GM21526 (cell line): ENCODE measurements around the gene TRIM25.

Experiments
- ATAC-seq: cut with Tn5 transposase; IDR thresholded peaks from one replicate; pipeline ENCODE4 v1.9.1; 2021; ENCODE audit warnings: moderate library complexity; ENCODE audit not compliant: unreplicated experiment, low FRiP score

The TRIM25 gene

DNA sequence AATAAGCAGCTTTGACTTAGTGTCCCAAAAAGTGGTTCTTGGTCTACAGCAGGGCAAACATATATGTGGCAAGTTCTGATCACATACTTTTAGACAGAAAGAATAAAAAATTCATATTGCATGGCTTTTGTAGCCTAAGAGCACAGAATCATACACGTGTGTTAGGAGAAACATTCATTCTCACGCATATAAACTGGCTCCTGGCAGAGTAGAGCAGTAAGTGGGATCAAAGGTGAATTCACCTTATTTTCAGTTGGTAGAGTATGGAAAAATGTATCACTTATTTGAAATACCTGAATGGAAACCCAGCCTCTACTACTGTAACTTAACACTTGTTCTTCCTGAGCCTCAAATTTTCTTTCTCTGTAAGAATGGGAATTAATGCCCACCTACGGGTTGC, 45.1 kb downstream of the TRIM25 start:
- no peak for ATAC-seq

DNA sequence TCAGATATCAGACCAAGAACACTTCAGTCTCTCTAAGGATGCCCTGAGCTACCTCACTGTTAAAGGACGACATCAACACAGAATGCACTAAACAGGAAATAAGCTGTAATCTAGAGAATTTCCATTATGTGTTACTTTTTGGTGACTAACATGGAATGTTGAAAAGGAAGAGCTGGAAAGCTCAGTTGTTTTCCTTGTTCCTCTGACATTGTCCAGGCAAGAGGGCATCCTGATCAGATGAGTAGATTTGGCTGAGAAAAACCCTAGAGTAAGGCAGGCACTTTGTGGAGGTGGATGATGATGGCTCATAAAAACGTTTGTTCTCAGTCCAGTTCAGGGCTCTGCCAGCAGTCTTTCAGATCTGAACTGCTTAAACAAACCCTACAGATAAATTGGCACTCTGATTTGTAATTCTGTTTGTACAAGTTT, 45.9 kb downstream of the TRIM25 start:
- no peak for ATAC-seq

- ATAC-seq = no peak
Measured at GRCh38 chr17:56866496-56866895, 47.4 kb downstream of the TRIM25 start.

GRCh38 chr17:56866076-56866475, 47.8 kb downstream of the TRIM25 start:
- ATAC-seq = no peak

DNA sequence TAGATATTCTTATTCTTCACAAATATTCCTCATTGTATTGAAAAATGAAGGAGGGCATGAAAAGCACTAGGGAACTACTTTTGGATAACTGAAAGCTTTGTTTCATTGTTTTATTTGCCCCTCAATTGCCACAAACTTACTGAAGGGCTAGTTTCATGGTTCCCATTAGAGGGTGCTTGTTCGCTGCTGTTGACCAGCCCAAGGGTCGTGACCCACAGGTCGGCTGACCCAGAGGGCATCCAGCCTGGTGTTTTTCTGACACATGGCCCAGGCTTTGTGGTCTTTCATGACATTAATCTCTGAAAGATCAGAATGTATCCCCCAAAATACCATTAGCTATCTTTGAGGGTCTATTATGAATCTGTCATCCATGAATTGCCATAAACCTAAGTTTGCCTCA, 49.9 kb downstream of the TRIM25 start:
- no peak for ATAC-seq

DNA sequence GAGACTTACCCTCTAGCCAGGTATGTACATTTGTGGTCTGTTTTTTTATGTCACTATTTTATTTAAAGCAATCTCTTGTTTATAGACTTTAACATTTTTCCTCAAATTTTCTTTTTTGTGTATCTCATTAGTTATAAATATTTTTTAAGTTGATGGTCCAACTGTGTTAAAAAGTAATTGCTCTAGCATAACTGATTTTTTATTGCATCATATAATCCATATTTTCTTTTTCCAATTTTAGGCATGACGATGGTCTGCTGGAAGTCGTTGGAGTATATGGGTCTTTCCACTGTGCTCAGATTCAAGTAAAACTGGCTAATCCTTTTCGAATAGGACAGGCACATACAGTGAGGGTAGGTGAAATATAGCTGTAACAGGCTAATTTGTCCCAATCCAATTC, 52.0 kb downstream of the TRIM25 start:
- ATAC-seq = no peak

DNA sequence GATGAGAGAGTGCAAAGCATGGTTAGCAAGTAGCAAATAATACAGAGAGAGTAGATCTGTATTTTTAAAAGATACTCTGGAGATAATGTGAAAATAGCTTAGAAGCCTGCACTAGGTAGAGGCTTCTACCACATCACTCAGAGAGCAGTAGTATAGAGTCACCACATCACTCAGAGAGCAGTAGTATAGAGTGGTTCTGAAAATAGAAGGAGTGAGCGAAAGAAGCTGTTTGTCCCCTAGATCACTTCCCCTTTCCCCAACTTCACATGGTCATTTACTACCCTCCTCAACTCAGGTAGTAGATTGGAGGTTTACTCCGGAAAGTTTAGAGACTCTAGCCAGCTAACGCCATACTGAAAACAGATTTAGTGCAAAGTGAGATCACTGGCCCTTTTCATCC, 62.8 kb downstream of the TRIM25 start:
- peak; percentile 67 for ATAC-seq

DNA sequence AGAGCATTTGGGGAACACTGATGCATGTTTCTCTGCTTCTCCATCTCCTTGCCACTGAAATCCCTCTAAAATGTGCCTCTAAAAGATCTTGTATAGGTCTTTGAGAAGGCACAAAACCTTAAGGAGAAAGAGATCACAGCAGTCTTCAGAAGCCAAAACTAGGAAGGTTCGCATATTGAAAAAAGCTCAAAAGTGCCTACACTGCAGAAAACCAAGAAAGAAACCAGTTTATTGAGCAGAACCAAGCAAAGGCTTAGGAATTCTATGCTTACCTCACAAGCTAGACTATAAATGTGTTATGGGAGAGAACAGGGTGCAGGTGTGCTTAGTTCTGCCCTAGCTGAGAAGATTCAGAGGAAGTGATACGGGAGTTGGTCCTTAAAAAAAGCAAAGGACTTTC, 63.3 kb downstream of the TRIM25 start:
- no peak for ATAC-seq

DNA sequence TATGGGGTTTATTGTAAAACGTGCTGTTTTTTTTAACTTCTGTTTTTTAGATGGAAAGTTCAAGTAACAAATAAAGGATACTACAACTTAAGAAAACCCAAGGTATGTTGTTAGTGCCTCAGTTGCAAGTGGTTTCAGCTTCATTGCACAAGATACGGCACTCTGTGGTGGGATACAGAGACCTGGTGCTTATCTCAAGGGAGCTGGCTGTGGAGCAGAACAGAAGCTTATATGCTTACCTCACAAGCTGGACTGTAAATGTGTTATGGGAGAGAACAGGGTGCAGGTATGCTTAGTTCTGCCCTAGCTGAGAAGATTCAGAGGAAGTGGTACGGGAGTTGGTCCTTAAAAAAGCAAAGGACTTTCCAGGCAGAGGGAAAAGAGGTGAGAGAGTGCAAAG, 64.7 kb downstream of the TRIM25 start:
- no peak for ATAC-seq

DNA sequence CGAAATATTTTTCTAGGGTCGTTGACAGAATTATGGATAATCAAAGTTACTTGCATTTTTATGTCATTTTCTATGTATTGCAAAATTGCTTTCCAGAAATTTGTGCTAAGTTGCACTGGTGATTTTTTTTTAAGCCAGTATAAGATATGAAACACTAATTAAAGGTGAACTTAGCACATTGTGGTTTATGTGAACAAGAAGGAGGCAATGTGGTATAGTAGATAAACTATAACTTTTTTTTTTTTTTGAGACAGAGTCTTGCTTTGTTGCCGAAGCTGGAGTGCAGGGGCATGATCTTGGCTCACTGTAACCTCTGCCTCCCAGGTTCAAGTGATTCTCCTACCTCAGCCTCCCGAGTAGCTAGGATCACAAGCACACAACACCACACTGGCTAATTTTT, 66.7 kb downstream of the TRIM25 start:
- no peak for ATAC-seq

GRCh38 chr17:56845934-56846333, 67.9 kb downstream of the TRIM25 start:
- no peak for ATAC-seq

DNA sequence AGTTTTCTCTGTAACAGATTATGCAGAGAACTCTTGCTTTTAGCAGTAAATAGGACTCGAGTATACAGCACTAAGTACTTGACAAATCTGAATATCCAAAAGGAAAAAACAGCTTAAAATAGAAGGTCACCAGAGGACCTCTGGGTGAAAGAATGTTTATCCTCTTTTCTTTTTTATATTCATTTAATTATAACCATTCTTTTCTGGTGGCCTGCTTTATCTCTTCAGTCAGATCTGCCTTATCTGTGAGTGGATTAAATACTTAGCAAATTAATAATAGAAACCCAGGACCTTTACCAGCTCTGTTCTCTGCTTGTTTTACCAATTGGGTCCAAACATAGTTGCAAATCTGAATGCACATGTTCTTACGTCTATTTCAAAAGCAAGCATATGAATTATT, 71.3 kb downstream of the TRIM25 start:
- no peak for ATAC-seq

GRCh38 chr17:56838687-56839086, 75.2 kb downstream of the TRIM25 start:
- ATAC-seq = no peak
